HG03025 (cell line): Measurements from ENCODE around the gene TECPR2.

Experiments
- ATAC-seq: cut with Tn5 transposase; IDR thresholded peaks from one replicate; pipeline ENCODE4 v1.9.1; 2021; ENCODE audit warnings: mild to moderate bottlenecking, moderate library complexity; ENCODE audit not compliant: unreplicated experiment, low FRiP score

Gene TECPR2

GRCh38 chr14:102491786-102492530, 129.2 kb downstream of the TECPR2 start:
- no peak for ATAC-seq

GRCh38 chr14:102492531-102492910, 129.8 kb downstream of the TECPR2 start:
- no peak for ATAC-seq

GRCh38 chr14:102493096-102493495, 130.4 kb downstream of the TECPR2 start:
- ATAC-seq, result no peak

GRCh38 chr14:102493585-102493984, 130.8 kb downstream of the TECPR2 start:
- ATAC-seq, result no peak

GRCh38 chr14:102495491-102496330, 133.0 kb downstream of the TECPR2 start:
- no peak for ATAC-seq

GRCh38 chr14:102496331-102496691, 133.6 kb downstream of the TECPR2 start:
- ATAC-seq, result no peak

GRCh38 chr14:102496958-102497744, 134.4 kb downstream of the TECPR2 start:
- ATAC-seq, result no peak

GRCh38 chr14:102497998-102498677, 135.4 kb downstream of the TECPR2 start:
- ATAC-seq, result no peak

- no peak for ATAC-seq
Observed at GRCh38 chr14:102498678-102499265, 136.0 kb downstream of the TECPR2 start.

GRCh38 chr14:102499401-102500157, 136.8 kb downstream of the TECPR2 start:
- ATAC-seq, result no peak

GRCh38 chr14:102500158-102500662, 137.5 kb downstream of the TECPR2 start:
- no peak for ATAC-seq

- ATAC-seq, result no peak
Observed at GRCh38 chr14:102500713-102501112, 138.0 kb downstream of the TECPR2 start.

- ATAC-seq, result no peak
Observed at GRCh38 chr14:102501751-102502315, 139.1 kb downstream of the TECPR2 start.

- no peak for ATAC-seq
Observed at GRCh38 chr14:102502571-102502970, 139.8 kb downstream of the TECPR2 start.

GRCh38 chr14:102503641-102504327, 141.0 kb downstream of the TECPR2 start:
- no peak for ATAC-seq

- no peak for ATAC-seq
Observed at GRCh38 chr14:102504328-102504999, 141.7 kb downstream of the TECPR2 start.

- no peak for ATAC-seq
Observed at GRCh38 chr14:102505000-102505619, 142.4 kb downstream of the TECPR2 start.
